HG03196 (cell line): Measurements from ENCODE around the gene IKBKG.
"Not testable (repeated sequence)": the region's sequence is repeated elsewhere in the genome, so short reads cannot be mapped to it uniquely, and the experiment has no call there.

ENCODE experiments used
- ATAC-seq: cut with Tn5 transposase; IDR thresholded peaks from one replicate; pipeline ENCODE4 v1.9.1; 2021; ENCODE audit not compliant: unreplicated experiment

IKBKG gene

GRCh38 chrX:154602766-154603437, 55.5 kb downstream of the IKBKG start:
- ATAC-seq = no peak

- ATAC-seq = no peak
Observed at GRCh38 chrX:154603438-154604430, 56.3 kb downstream of the IKBKG start.

GRCh38 chrX:154605566-154605965, 58.1 kb downstream of the IKBKG start:
- ATAC-seq = no peak

- ATAC-seq = no peak
Observed at GRCh38 chrX:154607370-154607769, 60.0 kb downstream of the IKBKG start.

GRCh38 chrX:154607976-154608375, 60.6 kb downstream of the IKBKG start:
- not testable (repeated sequence) for ATAC-seq

GRCh38 chrX:154608823-154609222, 61.4 kb downstream of the IKBKG start:
- ATAC-seq = not testable (repeated sequence)

- not testable (repeated sequence) for ATAC-seq
Observed at GRCh38 chrX:154611146-154611545, 63.7 kb downstream of the IKBKG start.

- not testable (repeated sequence) for ATAC-seq
Observed at GRCh38 chrX:154613586-154613985, 66.2 kb downstream of the IKBKG start.
